Sigmoid colon (tissue), 7 donors: ENCODE results near the gene OR8H2. TPM values are rescaled to one million over a fixed set of nuclear protein-coding genes. Genes with fewer than 3 reads are reported as not detected.
"Not testable (repeated sequence)": the region's sequence is repeated elsewhere in the genome, so short reads cannot be mapped to it uniquely, and the experiment has no call there.

Experiments
- DNase-seq: peaks from one replicate; pipeline ENCODE4 v3.0.0-alpha.2; 2019
- H3K27ac ChIP-seq, 4 donors: fragments of 200-600 bp; sonication (generic); one replicate each; pipeline ENCODE4 v1.5.1; 2016 to 2019; ENCODE audit warnings: mild to moderate bottlenecking in 1 of 4
- H3K27me3 ChIP-seq, 3 donors: fragments of 200-600 bp; sonication (generic); one replicate each; pipeline ENCODE4 v1.5.1; 2019; ENCODE audit warnings: mild to moderate bottlenecking in 1 of 3
- H3K36me3 ChIP-seq, 4 donors: fragments of 200-600 bp; sonication (generic); one replicate each; pipeline ENCODE4 v1.5.1; 2016 to 2019
- H3K4me1 ChIP-seq, 4 donors: fragments of 200-600 bp; sonication (generic); one replicate each; pipeline ENCODE4 v1.5.1; 2017 to 2019
- H3K4me3 ChIP-seq, 4 donors: fragments of 200-600 bp; sonication (generic); one replicate each; pipeline ENCODE4 v1.5.1; 2017 to 2019; ENCODE audit warnings: mild to moderate bottlenecking in 2 of 4, moderate library complexity in 1 of 4
- H3K9me3 ChIP-seq, 4 donors: fragments of 200-600 bp in 3 of 4; sonication (generic) in 3 of 4; one replicate each; pipeline versions ENCODE4 v1.5.1 to v1.6.1; 2013 to 2019
- EP300 ChIP-seq, 4 donors: sonication (generic); formaldehyde crosslinking; IDR thresholded peaks; one replicate each; pipeline ENCODE4 v1.6.1; 2017; ENCODE audit warnings: antibody characterized with exemption in 4 of 4
- POLR2A ChIP-seq, 2 donors: fragments of 450-650 bp; IDR thresholded peaks; one replicate each; pipeline ENCODE4 v1.6.1; 2016; ENCODE audit warnings: antibody characterized with exemption in 2 of 2, mild to moderate bottlenecking in 2 of 2, moderate library complexity in 2 of 2
- POLR2AphosphoS5 ChIP-seq, 4 donors: sonication (generic); formaldehyde crosslinking; IDR thresholded peaks; one replicate each; pipeline ENCODE4 v1.6.1; 2017; ENCODE audit warnings: antibody characterized with exemption in 4 of 4
- WGBS, 2 donors: extraction: QIAGEN DNeasy Blood & Tissue Kit; methylation state at CpG; one replicate each; pipeline ENCODE4 v1.1.7; 2013; 5-methylcytosine and 5-hydroxymethylcytosine counted together
- intact Hi-C: fragments of 100-400 bp; cut with DNase I; formaldehyde crosslinking; loops from one replicate; pipeline ENCODE4 v1.15.1; 2023
- polyA plus RNA-seq, 3 donors: library from polyadenylated mRNA; stranded (reverse); fragments of 200-250 nt; gene quantifications; one replicate each; pipeline ENCODE4 v1.2.3, GENCODE V29; 2013
- total RNA-seq, 4 donors: library from RNA; depleted of rRNA; stranded (reverse); fragments of >200 nt; gene quantifications; one replicate each; pipeline ENCODE4 v1.1.0, GENCODE V29; 2016
- TF ChIP-seq, protein P1 (sequence below), 4 experiments: fragments of 450-650 bp in 3 of 4; fragments of 200-600 bp in 1 of 4; IDR thresholded peaks; one replicate each; pipeline ENCODE4 v1.5.1; 2016 to 2019; ENCODE audit warnings: antibody characterized with exemption in 4 of 4, mild to moderate bottlenecking in 3 of 4, moderate library complexity in 2 of 4
- donor health status: healthy with polysubstance abuse.
- donor health status: Bipolar disorder and iron deficiency.
- donor health status: healthy.

Gene OR8H2, protein sequence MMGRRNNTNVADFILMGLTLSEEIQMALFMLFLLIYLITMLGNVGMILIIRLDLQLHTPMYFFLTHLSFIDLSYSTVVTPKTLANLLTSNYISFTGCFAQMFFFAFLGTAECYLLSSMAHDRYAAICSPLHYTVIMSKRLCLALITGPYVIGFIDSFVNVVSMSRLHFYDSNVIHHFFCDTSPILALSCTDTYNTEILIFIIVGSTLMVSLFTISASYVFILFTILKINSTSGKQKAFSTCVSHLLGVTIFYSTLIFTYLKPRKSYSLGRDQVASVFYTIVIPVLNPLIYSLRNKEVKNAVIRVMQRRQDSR
- not detected for total RNA-seq
- not detected for polyA plus RNA-seq

DNA sequence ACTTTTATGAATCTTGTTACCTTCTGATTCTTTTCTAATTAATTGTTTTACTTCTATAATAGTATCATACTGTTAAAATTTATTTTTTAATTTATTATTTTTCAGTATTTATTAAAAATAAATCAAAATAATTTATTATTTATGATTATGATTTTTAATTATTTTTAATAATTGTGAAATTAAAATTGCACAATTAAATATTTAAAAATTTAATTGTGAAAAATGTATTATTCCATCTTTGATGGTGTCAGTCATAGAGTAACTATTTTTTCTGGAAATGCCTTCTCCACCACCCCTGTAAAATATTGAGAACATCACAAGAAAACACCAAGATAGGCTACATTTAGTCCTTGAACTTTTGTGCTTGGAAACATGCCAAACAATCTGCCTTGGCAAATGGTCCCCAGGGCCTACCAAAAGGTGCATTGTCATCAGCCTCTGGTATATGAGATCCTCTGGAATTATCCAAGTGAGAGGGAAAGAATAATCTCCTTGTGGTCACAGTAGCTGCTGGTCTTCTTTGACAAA is at the start of gene OR8H2:
OR8H2 (plus strand) TSS at position 478 of the 528 bp plus-strand sequence. CDS start 1,356 bp downstream, outside the sequence.
- intact Hi-C loops = no loop called here
- no peak for TF ChIP-seq EP300 (IDR thresholded peaks at IDR 0.05)
- TF ChIP-seq, protein P1, sequence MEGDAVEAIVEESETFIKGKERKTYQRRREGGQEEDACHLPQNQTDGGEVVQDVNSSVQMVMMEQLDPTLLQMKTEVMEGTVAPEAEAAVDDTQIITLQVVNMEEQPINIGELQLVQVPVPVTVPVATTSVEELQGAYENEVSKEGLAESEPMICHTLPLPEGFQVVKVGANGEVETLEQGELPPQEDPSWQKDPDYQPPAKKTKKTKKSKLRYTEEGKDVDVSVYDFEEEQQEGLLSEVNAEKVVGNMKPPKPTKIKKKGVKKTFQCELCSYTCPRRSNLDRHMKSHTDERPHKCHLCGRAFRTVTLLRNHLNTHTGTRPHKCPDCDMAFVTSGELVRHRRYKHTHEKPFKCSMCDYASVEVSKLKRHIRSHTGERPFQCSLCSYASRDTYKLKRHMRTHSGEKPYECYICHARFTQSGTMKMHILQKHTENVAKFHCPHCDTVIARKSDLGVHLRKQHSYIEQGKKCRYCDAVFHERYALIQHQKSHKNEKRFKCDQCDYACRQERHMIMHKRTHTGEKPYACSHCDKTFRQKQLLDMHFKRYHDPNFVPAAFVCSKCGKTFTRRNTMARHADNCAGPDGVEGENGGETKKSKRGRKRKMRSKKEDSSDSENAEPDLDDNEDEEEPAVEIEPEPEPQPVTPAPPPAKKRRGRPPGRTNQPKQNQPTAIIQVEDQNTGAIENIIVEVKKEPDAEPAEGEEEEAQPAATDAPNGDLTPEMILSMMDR (IDR thresholded peaks at IDR 0.05) = no peak
- no peak for TF ChIP-seq POLR2A (IDR thresholded peaks at IDR 0.05)
- TF ChIP-seq POLR2AphosphoS5 (IDR thresholded peaks at IDR 0.05) = no peak
- no peak for DNase-seq
- no peaks in the 10 kb centered on the region for H3K27me3 ChIP-seq
- no peaks in the 10 kb centered on the region for H3K36me3 ChIP-seq
- H3K4me1 ChIP-seq = no peaks in the 10 kb centered on the region
- no peak within 1 kb of the TSS for H3K27ac ChIP-seq
- H3K9me3 ChIP-seq = no peaks in the 10 kb centered on the region
- H3K4me3 ChIP-seq = no peak within 1 kb of the TSS

DNA sequence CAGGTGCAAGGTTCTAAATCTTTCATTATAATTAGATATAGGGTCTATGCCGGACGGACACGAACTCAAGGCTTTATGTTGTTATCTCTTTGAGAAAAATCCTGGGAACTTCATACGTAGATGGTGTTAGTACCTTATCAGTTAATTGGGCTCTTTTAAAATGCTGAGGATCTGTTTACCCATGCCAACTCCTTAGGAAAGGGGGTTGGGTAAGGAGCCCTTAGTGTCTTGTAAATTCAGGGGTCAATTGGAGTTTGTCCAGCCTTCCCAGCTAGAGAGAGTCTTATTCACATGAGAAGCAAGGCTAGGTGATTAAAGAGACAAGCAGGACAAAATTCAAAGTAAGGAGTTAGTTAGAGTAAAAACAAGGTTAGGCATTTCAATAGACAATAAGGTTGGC is 47.1 kb upstream of the OR8H2 start:
- WGBS, 2 donors = 40 to 57% methylated on average over 4 of the region's 4 CpGs
- H3K4me3 ChIP-seq, H3K4me1 ChIP-seq, DNase-seq, intact Hi-C loops, H3K36me3 ChIP-seq, H3K9me3 ChIP-seq, H3K27me3 ChIP-seq, H3K27ac ChIP-seq: not testable (repeated sequence)

DNA sequence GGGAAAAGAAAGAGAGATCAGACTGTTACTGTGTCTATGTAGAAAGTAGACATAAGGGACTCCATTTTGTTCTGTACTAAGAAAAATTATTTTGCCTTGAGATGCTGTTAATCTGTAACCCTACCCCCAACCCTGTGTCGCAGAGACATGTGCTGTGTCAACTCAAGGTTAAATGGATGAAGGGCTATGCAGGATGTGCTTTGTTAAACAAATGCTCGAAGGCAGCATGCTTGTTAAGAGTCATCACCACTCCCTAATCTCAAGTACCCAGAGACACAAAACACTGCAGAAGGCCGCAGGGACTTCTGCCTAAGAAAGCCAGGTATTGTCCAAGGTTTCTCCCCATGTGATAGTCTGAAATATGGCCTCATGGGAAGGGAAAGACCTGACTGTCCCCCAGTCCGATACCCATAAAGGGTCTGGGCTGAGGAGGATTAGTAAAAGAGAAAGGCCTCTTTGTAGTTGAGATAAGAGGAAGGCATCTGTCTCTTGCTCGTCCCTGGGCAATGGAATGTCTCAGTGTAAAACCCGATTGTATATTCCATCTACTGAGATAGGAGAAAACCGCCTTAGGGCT is 45.7 kb upstream of the OR8H2 start:
- intact Hi-C loops, H3K4me3 ChIP-seq, DNase-seq, H3K36me3 ChIP-seq, H3K27me3 ChIP-seq, H3K9me3 ChIP-seq, H3K4me1 ChIP-seq, H3K27ac ChIP-seq: not testable (repeated sequence)
- 43 to 70% methylated on average over 7 of the region's 7 CpGs for WGBS, 2 donors

DNA sequence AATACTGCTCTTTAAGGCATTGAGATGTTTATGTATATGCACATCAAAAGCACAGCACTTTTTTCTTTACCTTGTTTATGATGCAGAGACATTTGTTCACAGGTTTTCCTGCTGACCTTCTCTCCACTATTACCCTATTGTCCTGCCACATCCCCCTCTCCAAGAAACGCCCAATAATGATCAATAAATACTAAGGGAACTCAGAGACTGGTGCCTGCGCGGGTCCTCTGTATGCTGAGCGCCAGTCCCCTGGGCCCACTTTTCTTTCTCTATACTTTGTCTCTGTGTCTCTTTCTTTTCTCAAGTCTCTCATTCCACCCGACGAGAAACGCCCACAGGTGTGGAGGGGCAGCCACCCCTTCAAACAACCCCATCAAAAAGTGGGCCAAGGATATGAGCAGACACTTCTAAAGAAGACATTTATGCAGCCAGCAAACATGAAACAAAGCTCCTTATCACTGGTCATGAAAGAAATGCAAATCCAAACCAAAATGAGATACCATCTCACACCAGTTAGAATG is 45.2 kb upstream of the OR8H2 start:
- intact Hi-C loops, H3K36me3 ChIP-seq, H3K27ac ChIP-seq, H3K4me1 ChIP-seq, H3K9me3 ChIP-seq, H3K27me3 ChIP-seq, DNase-seq, H3K4me3 ChIP-seq: not testable (repeated sequence)
- WGBS, 2 donors = 74 to 82% methylated on average over 7 of the region's 7 CpGs

DNA sequence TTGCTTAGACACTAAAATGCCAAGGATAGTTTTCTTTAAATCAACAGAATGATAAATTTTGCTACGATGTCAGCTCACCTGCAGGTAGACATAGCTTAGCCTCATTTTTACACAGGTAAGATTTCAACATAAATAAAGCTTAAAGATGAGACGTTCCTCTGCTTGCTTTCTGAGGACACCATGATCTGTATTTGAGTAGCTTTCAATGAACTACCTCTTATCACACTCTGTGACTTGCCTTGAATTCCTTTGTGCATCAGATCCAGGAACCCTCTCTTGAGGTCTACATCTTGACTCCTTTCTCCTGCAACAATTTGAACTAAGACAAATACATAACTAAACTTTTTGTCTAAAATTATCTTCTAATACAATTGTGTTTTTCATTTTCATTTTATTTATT is 36.5 kb upstream of the OR8H2 start:
- no peaks in the 10 kb centered on the region for H3K27me3 ChIP-seq
- H3K36me3 ChIP-seq = no peaks in the 10 kb centered on the region
- DNase-seq = no peak
- TF ChIP-seq EP300 (IDR thresholded peaks at IDR 0.05) (no peak), POLR2AphosphoS5 (IDR thresholded peaks at IDR 0.05) (no peak), POLR2A (IDR thresholded peaks at IDR 0.05) (no peak)
- TF ChIP-seq, protein P1 (IDR thresholded peaks at IDR 0.05) = no peak
- no peak overlapping the region for H3K4me3 ChIP-seq
- H3K27ac ChIP-seq = no peak overlapping the region
- intact Hi-C loops = no loop called here
- WGBS, 2 donors = 31 to 60% methylated on average over 2 of the region's 2 CpGs
- no peaks in the 10 kb centered on the region for H3K9me3 ChIP-seq
- no peaks in the 10 kb centered on the region for H3K4me1 ChIP-seq

DNA sequence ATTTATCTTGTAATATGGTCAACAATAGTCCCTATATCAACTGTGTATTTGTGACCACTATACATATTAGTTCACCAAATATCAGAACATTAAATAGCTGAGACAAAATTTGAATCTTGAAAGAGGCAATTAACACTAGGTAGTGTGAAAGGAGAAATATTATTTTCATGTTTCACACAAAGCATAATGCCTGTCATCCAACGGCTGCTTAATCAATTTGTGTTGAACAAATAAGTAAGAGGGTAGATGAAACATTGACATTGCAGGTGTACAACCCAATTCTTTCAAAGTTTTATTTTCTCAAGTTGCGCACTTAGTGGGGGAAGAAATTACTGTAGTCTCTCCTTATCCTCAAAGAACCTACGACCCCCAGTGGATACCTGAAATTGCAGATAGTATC is 13.8 kb upstream of the OR8H2 start:
- no peaks in the 10 kb centered on the region for H3K27me3 ChIP-seq
- 75 to 92% methylated on average over 3 of the region's 3 CpGs for WGBS, 2 donors
- no peak for DNase-seq
- intact Hi-C loops = no loop called here
- no peaks in the 10 kb centered on the region for H3K36me3 ChIP-seq
- H3K27ac ChIP-seq = no peak overlapping the region
- TF ChIP-seq EP300 (IDR thresholded peaks at IDR 0.05) (no peak), POLR2AphosphoS5 (IDR thresholded peaks at IDR 0.05) (no peak), POLR2A (IDR thresholded peaks at IDR 0.05) (no peak)
- TF ChIP-seq, protein P1 (IDR thresholded peaks at IDR 0.05) = no peak
- no peaks in the 10 kb centered on the region for H3K4me1 ChIP-seq
- H3K4me3 ChIP-seq = no peak overlapping the region
- no peaks in the 10 kb centered on the region for H3K9me3 ChIP-seq
